ENCODE results near the gene PRCP. TPM values are rescaled to one million over a fixed set of nuclear protein-coding genes. Genes with fewer than 3 reads are reported as not detected.

Gene PRCP
- total RNA-seq, 1 experiment from 2014 or later: 56.7 TPM

DNA sequence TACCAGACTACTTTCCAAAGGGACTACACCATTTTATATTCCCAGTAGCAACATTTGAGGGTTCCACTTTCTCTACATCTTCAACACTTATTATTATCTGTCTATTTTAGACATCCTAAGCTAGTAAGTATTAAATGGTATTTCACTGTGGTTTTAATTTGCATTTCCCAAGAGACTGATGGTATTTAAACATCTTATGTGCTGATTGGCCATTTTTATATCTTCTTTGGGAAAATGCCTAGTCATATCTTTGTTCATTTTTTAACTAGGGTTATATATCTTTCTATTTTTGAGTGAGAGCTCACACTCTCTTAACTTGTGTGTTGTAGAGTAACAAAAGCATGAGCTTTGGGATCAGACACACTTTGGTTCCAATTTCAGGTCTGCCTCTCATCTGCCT is 73.7 kb downstream of the PRCP start:
- H4K8ac ChIP-seq (replicated peaks; ENCODE audit: insufficient read length, low read depth, low read length): no peak overlapping the region
- no peaks in the 10 kb centered on the region for H3K23me2 ChIP-seq (ENCODE audit: insufficient read length, low read depth, low read length, poor library complexity, severe bottlenecking)
- no peaks in the 10 kb centered on the region for H3K9me3 ChIP-seq (ENCODE audit: control insufficient read depth, low read depth, low read length)
- no peak for DNase-seq
- H3K4ac ChIP-seq (ENCODE audit: low read depth, low read length): no peak overlapping the region
- H3K79me1 ChIP-seq (ENCODE audit: insufficient read depth, low read depth, low read length, poor library complexity, severe bottlenecking): no peaks in the 10 kb centered on the region
- H3K79me2 ChIP-seq (ENCODE audit: insufficient read depth, low read length): no peaks in the 10 kb centered on the region
- H4K20me1 ChIP-seq (ENCODE audit: control insufficient read depth, insufficient read depth, insufficient read length): no peaks in the 10 kb centered on the region
- H3K27ac Mint-ChIP-seq: no peak overlapping the region
- TF ChIP-seq, protein P1, sequence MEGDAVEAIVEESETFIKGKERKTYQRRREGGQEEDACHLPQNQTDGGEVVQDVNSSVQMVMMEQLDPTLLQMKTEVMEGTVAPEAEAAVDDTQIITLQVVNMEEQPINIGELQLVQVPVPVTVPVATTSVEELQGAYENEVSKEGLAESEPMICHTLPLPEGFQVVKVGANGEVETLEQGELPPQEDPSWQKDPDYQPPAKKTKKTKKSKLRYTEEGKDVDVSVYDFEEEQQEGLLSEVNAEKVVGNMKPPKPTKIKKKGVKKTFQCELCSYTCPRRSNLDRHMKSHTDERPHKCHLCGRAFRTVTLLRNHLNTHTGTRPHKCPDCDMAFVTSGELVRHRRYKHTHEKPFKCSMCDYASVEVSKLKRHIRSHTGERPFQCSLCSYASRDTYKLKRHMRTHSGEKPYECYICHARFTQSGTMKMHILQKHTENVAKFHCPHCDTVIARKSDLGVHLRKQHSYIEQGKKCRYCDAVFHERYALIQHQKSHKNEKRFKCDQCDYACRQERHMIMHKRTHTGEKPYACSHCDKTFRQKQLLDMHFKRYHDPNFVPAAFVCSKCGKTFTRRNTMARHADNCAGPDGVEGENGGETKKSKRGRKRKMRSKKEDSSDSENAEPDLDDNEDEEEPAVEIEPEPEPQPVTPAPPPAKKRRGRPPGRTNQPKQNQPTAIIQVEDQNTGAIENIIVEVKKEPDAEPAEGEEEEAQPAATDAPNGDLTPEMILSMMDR (conservative IDR thresholded peaks at IDR 0.05): no peak
- no peak overlapping the region for H2AFZ ChIP-seq (ENCODE audit: low read length)
- H4K91ac ChIP-seq (ENCODE audit: insufficient read length, low read depth, low read length): no peak overlapping the region
- H3K4me1 ChIP-seq (ENCODE audit: insufficient read depth, low read length): no peaks in the 10 kb centered on the region; the same call in 1 of the 2 replicates
- no peak overlapping the region for H3K18ac ChIP-seq (ENCODE audit: insufficient read length, low read depth, low read length)
- H3K9me3 Mint-ChIP-seq: no peaks in the 10 kb centered on the region
- no peak overlapping the region for H2BK20ac ChIP-seq (ENCODE audit: low read depth, low read length, poor library complexity, severe bottlenecking)
- no peak overlapping the region for H2BK5ac ChIP-seq (ENCODE audit: insufficient read length, low read length)
- H3K14ac ChIP-seq (ENCODE audit: insufficient read depth, low read length): no peak overlapping the region
- H2BK12ac ChIP-seq (ENCODE audit: insufficient read length, low read depth, low read length): no peak overlapping the region
- no peak overlapping the region for H3K4me2 ChIP-seq (ENCODE audit: insufficient read depth, insufficient read length, low read length)
- H3K9ac ChIP-seq (ENCODE audit: extremely low read depth, insufficient read length, low read length): no peak overlapping the region
- no peak overlapping the region for H3K27ac ChIP-seq (ENCODE audit: insufficient read length, low read depth, low read length)
- peaks cover 2 to 5% (median 4%) of the 10 kb centered on the region in 3 experiments; a peak in 3 of 7 replicates for H3K36me3 Mint-ChIP-seq (ENCODE audit: insufficient read depth in 1 of 3, low read depth in 3 of 3)
- H2BK15ac ChIP-seq (ENCODE audit: low read depth, low read length): no peak overlapping the region
- no peaks in the 10 kb centered on the region for H3K27me3 ChIP-seq (ENCODE audit: insufficient read depth, low read length)
- no peak overlapping the region for H3T11ph ChIP-seq (ENCODE audit: low read length)
- H2AK5ac ChIP-seq (ENCODE audit: insufficient read length, low read length): no peak overlapping the region
- H2BK120ac ChIP-seq (ENCODE audit: low read depth, low read length, poor library complexity, severe bottlenecking): no peak overlapping the region
- no peak overlapping the region for H4K5ac ChIP-seq (ENCODE audit: insufficient read length, low read depth, low read length)
- no peak overlapping the region for H3K4me3 Mint-ChIP-seq
- H3K27me3 Mint-ChIP-seq (ENCODE audit: low read depth): no peaks in the 10 kb centered on the region
- H3K4me1 Mint-ChIP-seq: peaks cover 10 to 16% of the 10 kb centered on the region in 2 experiments
- H3K23ac ChIP-seq (ENCODE audit: insufficient read length, low read depth, low read length): no peak overlapping the region
- no peak overlapping the region for H3K56ac ChIP-seq (ENCODE audit: insufficient read length, low read depth, low read length)
